Neural cell (in vitro differentiated cells): ENCODE measurements around the gene AQP9. TPM values are rescaled to one million over a fixed set of nuclear protein-coding genes. Genes with fewer than 3 reads are reported as not detected.

Source experiments
- H2AFZ ChIP-seq: fragments of 200-600, 300-800 bp; sonication (generic), shearing (Covaris generic); 2 replicates; pipeline ENCODE4 v1.6.0; 2014; ENCODE audit warnings: low read depth, mild to moderate bottlenecking, antibody characterized with exemption, low read length, moderate library complexity
- H3F3A ChIP-seq: fragments of 200-600 bp; shearing (Covaris generic); 2 replicates; pipeline ENCODE4 v1.6.1; 2016; ENCODE audit warnings: mild to moderate bottlenecking, moderate library complexity, mixed read lengths, antibody characterized with exemption, low read length; ENCODE audit not compliant: insufficient read depth, poor library complexity, severe bottlenecking
- H3K27ac ChIP-seq: fragments of 200-600, 300-800 bp; sonication (generic), shearing (Covaris generic); 2 replicates; pipeline ENCODE4 v1.5.1; 2014; ENCODE audit warnings: mild to moderate bottlenecking, low read length, moderate library complexity
- H3K27me3 ChIP-seq: fragments of 300-800, 200-600 bp; sonication (generic), shearing (Covaris generic); 2 replicates; pipeline ENCODE4 v1.6.0; 2014; ENCODE audit warnings: mild to moderate bottlenecking, low read depth, low read length, moderate library complexity; ENCODE audit not compliant: insufficient read depth
- H3K36me3 ChIP-seq: fragments of 300-800, 200-600 bp; sonication (generic), shearing (Covaris generic); 2 replicates; pipeline ENCODE4 v1.5.1; 2014; ENCODE audit warnings: mild to moderate bottlenecking, antibody characterized with exemption, low read length, moderate library complexity; ENCODE audit not compliant: insufficient read depth
- H3K4me2 ChIP-seq: fragments of 300-800, 200-600 bp; sonication (generic), shearing (Covaris generic); 2 replicates; pipeline ENCODE4 v1.6.0; 2014; ENCODE audit warnings: mild to moderate bottlenecking, low read length
- H3K4me3 ChIP-seq: fragments of 300-800, 200-600 bp; sonication (generic), shearing (Covaris generic); 2 replicates; pipeline ENCODE4 v1.5.1; 2014; ENCODE audit warnings: mild to moderate bottlenecking, low read length, moderate library complexity
- H3K79me2 ChIP-seq: fragments of 200-600 bp; shearing (Covaris generic); replicated peaks from 2 replicates; pipeline ENCODE4 v1.6.0; 2014; ENCODE audit warnings: mild to moderate bottlenecking, low read length, moderate library complexity; ENCODE audit not compliant: insufficient read depth
- H3K9ac ChIP-seq: fragments of 300-800, 200-600 bp; sonication (generic), shearing (Covaris generic); 2 replicates; pipeline ENCODE4 v1.6.1; 2016; ENCODE audit warnings: mild to moderate bottlenecking, low read length, mixed read lengths
- H3K9me2 ChIP-seq: fragments of 200-600 bp; shearing (Covaris generic); 2 replicates; pipeline ENCODE4 v1.6.1; 2016; ENCODE audit warnings: mild to moderate bottlenecking, low read length, mixed read lengths; ENCODE audit not compliant: insufficient read depth
- H3K9me3 ChIP-seq: fragments of 200-600, 300-800 bp; sonication (generic), shearing (Covaris generic); 2 replicates; pipeline ENCODE4 v1.6.1; 2016; ENCODE audit warnings: mild to moderate bottlenecking, mixed run types, low read length, moderate library complexity, mixed read lengths
- H4K20me1 ChIP-seq: fragments of 200-600 bp; shearing (Covaris generic); 2 replicates; pipeline ENCODE4 v1.6.1; 2016; ENCODE audit warnings: mild to moderate bottlenecking, mixed run types; ENCODE audit not compliant: insufficient read depth
- CTCF ChIP-seq: fragments of 450-650 bp; IDR thresholded peaks from 2 replicates; pipeline ENCODE4 v1.5.1; 2014; ENCODE audit warnings: antibody characterized with exemption, mild to moderate bottlenecking, moderate library complexity; ENCODE audit not compliant: poor library complexity, severe bottlenecking
- EP300 ChIP-seq: fragments of 450-650 bp; conservative IDR thresholded peaks from 2 replicates; pipeline ENCODE4 v1.6.1; 2014; ENCODE audit warnings: antibody characterized with exemption, mild to moderate bottlenecking, moderate library complexity; ENCODE audit not compliant: poor library complexity, severe bottlenecking
- EZH2 ChIP-seq: fragments of 200-600, 300-800 bp; shearing (Covaris generic), sonication (generic); IDR thresholded peaks from 2 replicates; pipeline ENCODE4 v1.6.1; 2014; ENCODE audit warnings: antibody characterized with exemption, low read length, borderline replicate concordance, mild to moderate bottlenecking; ENCODE audit not compliant: insufficient read depth, poor library complexity, severe bottlenecking
- MXI1 ChIP-seq: fragments of 450-650 bp; conservative IDR thresholded peaks from 2 replicates; pipeline ENCODE4 v1.6.1; 2014; ENCODE audit warnings: antibody characterized with exemption, mild to moderate bottlenecking; ENCODE audit not compliant: poor library complexity, severe bottlenecking
- POLR2AphosphoS5 ChIP-seq: IDR thresholded peaks from 2 replicates; pipeline ENCODE4 v1.6.1; 2012
- RAD21 ChIP-seq: fragments of 450-650 bp; conservative IDR thresholded peaks from 2 replicates; pipeline ENCODE4 v1.6.1; 2014; ENCODE audit warnings: antibody characterized with exemption, mild to moderate bottlenecking, moderate library complexity
- SMC3 ChIP-seq: fragments of 450-650 bp; conservative IDR thresholded peaks from 2 replicates; pipeline ENCODE4 v1.6.1; 2014; ENCODE audit warnings: antibody characterized with exemption, mild to moderate bottlenecking, moderate library complexity; ENCODE audit not compliant: poor library complexity
- TAF1 ChIP-seq: IDR thresholded peaks from 2 replicates; pipeline ENCODE4 v1.6.1; 2012; ENCODE audit warnings: low read depth
- polyA plus RNA-seq: library from polyadenylated mRNA; depleted of rRNA; stranded (reverse); fragments of >200 nt; gene quantifications from 2 replicates; pipeline ENCODE4 v1.2.3, GENCODE V29; 2014
- TF ChIP-seq, protein P1 (sequence below): IDR thresholded peaks from 2 replicates; pipeline ENCODE4 v1.6.1; 2012; ENCODE audit warnings: borderline replicate concordance

Gene AQP9
- polyA plus RNA-seq, 1 donor from 2014 or later: not detected

DNA sequence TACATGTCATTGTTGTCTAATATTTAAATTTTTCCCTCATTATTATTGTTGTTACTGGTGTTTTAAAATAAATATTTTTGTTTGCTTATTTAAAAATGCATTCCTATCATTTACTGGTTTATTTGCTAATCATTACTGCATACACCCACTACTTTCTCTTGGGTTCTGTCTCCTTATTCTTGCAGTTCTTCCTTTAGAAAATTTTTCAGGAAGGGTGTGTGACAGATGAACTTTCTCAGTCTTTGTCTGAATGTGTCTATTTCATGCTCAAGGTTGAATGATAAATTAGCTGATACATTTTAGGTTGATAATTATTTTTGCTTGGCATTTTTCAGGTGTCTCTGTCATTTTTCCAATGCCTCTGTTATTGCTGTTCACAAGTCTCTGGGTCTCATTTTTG, 7.4 kb downstream of the AQP9 start:
- H3K9me2 ChIP-seq: no peaks in the 10 kb centered on the region
- H3K9ac ChIP-seq: no peak overlapping the region
- no peak overlapping the region for H3K27ac ChIP-seq
- TF ChIP-seq SMC3: no peak
- TF ChIP-seq RAD21: no peak
- no peak for TF ChIP-seq MXI1
- TF ChIP-seq TAF1: no peak
- no peak for TF ChIP-seq EZH2
- TF ChIP-seq EP300: no peak
- TF ChIP-seq POLR2AphosphoS5: no peak
- TF ChIP-seq, protein P1, sequence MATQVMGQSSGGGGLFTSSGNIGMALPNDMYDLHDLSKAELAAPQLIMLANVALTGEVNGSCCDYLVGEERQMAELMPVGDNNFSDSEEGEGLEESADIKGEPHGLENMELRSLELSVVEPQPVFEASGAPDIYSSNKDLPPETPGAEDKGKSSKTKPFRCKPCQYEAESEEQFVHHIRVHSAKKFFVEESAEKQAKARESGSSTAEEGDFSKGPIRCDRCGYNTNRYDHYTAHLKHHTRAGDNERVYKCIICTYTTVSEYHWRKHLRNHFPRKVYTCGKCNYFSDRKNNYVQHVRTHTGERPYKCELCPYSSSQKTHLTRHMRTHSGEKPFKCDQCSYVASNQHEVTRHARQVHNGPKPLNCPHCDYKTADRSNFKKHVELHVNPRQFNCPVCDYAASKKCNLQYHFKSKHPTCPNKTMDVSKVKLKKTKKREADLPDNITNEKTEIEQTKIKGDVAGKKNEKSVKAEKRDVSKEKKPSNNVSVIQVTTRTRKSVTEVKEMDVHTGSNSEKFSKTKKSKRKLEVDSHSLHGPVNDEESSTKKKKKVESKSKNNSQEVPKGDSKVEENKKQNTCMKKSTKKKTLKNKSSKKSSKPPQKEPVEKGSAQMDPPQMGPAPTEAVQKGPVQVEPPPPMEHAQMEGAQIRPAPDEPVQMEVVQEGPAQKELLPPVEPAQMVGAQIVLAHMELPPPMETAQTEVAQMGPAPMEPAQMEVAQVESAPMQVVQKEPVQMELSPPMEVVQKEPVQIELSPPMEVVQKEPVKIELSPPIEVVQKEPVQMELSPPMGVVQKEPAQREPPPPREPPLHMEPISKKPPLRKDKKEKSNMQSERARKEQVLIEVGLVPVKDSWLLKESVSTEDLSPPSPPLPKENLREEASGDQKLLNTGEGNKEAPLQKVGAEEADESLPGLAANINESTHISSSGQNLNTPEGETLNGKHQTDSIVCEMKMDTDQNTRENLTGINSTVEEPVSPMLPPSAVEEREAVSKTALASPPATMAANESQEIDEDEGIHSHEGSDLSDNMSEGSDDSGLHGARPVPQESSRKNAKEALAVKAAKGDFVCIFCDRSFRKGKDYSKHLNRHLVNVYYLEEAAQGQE: no peak
- no peak for TF ChIP-seq CTCF
- no peaks in the 10 kb centered on the region for H3F3A ChIP-seq
- no peak overlapping the region for H3K4me2 ChIP-seq
- H3K27me3 ChIP-seq: no peaks in the 10 kb centered on the region
- no peaks in the 10 kb centered on the region for H3K79me2 ChIP-seq
- H3K9me3 ChIP-seq: no peaks in the 10 kb centered on the region
- H2AFZ ChIP-seq: no peak overlapping the region
- H3K4me3 ChIP-seq: no peak overlapping the region
- H3K36me3 ChIP-seq: no peaks in the 10 kb centered on the region
- no peaks in the 10 kb centered on the region for H4K20me1 ChIP-seq

DNA sequence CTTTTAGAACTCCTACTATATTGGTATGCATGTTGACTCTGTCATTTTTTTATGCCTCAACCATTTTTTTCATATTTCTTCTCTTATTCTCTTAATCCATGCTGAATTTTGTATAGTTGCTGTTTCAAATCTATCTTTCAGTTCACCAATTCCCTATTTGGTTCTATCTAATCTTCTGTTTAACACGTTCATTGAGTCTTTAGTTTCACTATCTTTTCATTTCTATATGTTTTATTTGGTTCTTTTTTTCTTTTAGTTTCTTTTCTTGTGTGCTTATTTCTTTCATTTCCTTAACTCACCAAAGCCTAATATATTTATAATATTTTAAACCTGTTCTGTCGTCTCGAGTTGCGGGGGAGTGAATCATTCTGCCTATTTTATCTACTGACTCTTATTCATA, 8.0 kb downstream of the AQP9 start:
- no peaks in the 10 kb centered on the region for H3K36me3 ChIP-seq
- no peak overlapping the region for H3K4me2 ChIP-seq
- TF ChIP-seq SMC3: no peak
- no peak for TF ChIP-seq EP300
- no peak for TF ChIP-seq CTCF
- TF ChIP-seq POLR2AphosphoS5: no peak
- TF ChIP-seq EZH2: no peak
- TF ChIP-seq, protein P1: no peak
- TF ChIP-seq RAD21: no peak
- no peak for TF ChIP-seq TAF1
- no peak for TF ChIP-seq MXI1
- H3K79me2 ChIP-seq: no peaks in the 10 kb centered on the region
- no peaks in the 10 kb centered on the region for H3F3A ChIP-seq
- no peaks in the 10 kb centered on the region for H3K9me3 ChIP-seq
- no peak overlapping the region for H3K4me3 ChIP-seq
- no peak overlapping the region for H2AFZ ChIP-seq
- H3K9ac ChIP-seq: no peak overlapping the region
- no peak overlapping the region for H3K27ac ChIP-seq
- H3K27me3 ChIP-seq: no peaks in the 10 kb centered on the region
- no peaks in the 10 kb centered on the region for H4K20me1 ChIP-seq
- no peaks in the 10 kb centered on the region for H3K9me2 ChIP-seq
